AG09319 (cell line): ENCODE data around the gene TULP4.

Source experiments
- DNase-seq: peaks from one replicate; pipeline ENCODE4 v3.0.0-alpha.2; 2010; ENCODE audit warnings: low read depth; ENCODE audit errors: extremely low read depth
- CTCF ChIP-seq: IDR thresholded peaks from 2 replicates; pipeline ENCODE4 v1.5.1; 2011; ENCODE audit warnings: low read depth, mild to moderate bottlenecking, inconsistent platforms, low read length, moderate library complexity

Gene TULP4

GRCh38 chr6:158536891-158537798, 224.9 kb downstream of the TULP4 start:
- no peak for TF ChIP-seq CTCF
- DNase-seq: no peak

GRCh38 chr6:158538741-158539140, 226.5 kb downstream of the TULP4 start:
- TF ChIP-seq CTCF: no peak
- DNase-seq: no peak

GRCh38 chr6:158539413-158539812, 227.1 kb downstream of the TULP4 start:
- DNase-seq: no peak
- TF ChIP-seq CTCF: no peak

GRCh38 chr6:158539881-158540280, 227.6 kb downstream of the TULP4 start:
- no peak for DNase-seq
- TF ChIP-seq CTCF: no peak

GRCh38 chr6:158543606-158544185, 231.4 kb downstream of the TULP4 start:
- DNase-seq: no peak
- no peak for TF ChIP-seq CTCF

GRCh38 chr6:158544428-158544827, 232.2 kb downstream of the TULP4 start:
- no peak for DNase-seq
- no peak for TF ChIP-seq CTCF
